Activated CD8-positive, alpha-beta T cell treated with anti-CD3 and anti-CD28 coated beads, Interleukin-2, amount 10 ng/mL, durations not matched to agents 7 days and 5 days (primary cell): Measurements from ENCODE around the gene TM4SF20. TPM values are rescaled to one million over a fixed set of nuclear protein-coding genes. Genes with fewer than 3 reads are reported as not detected.

Source experiments
- ATAC-seq: fragments of 150-1000 bp; cut with Tn5 transposase; one replicate; pipeline ENCODE4 v1.10.0; 2021; ENCODE audit warnings: moderate library complexity
- CTCF ChIA-PET: fragments of 350-600 bp; sonication (Branson Sonifier 250); formaldehyde crosslinking; loops from one replicate; lab custom pipeline; 2021; ENCODE audit warnings: antibody characterized with exemption; lab: Charles Lee
- POLR2A ChIA-PET: fragments of 350-600 bp; sonication (Branson Sonifier 250); formaldehyde crosslinking; loops from one replicate; lab custom pipeline; 2021; ENCODE audit warnings: antibody characterized with exemption; lab: Charles Lee
- DNase-seq: peaks from one replicate; pipeline ENCODE4 v3.0.0-alpha.2; 2020
- H3K27ac Mint-ChIP-seq: one replicate; pipeline ENCODE4 v1.8.0; 2021; ENCODE audit warnings: mild to moderate bottlenecking, mixed read lengths
- H3K27me3 Mint-ChIP-seq: one replicate; pipeline ENCODE4 v1.8.0; 2021; ENCODE audit warnings: low read depth, mixed read lengths
- H3K36me3 Mint-ChIP-seq: one replicate; pipeline ENCODE4 v1.8.0; 2021; ENCODE audit warnings: low read depth, mixed read lengths
- H3K4me1 Mint-ChIP-seq: one replicate; pipeline ENCODE4 v1.8.0; 2021; ENCODE audit warnings: low read depth, mixed read lengths
- H3K4me3 Mint-ChIP-seq: one replicate; pipeline ENCODE4 v1.8.0; 2021; ENCODE audit warnings: mild to moderate bottlenecking, mixed read lengths
- H3K9me3 Mint-ChIP-seq: one replicate; pipeline ENCODE4 v1.8.0; 2022; ENCODE audit warnings: mixed read lengths; ENCODE audit not compliant: insufficient read depth
- total RNA-seq, 2 experiments: library from RNA; stranded (reverse); gene quantifications; one replicate each; pipeline ENCODE4 v1.2.3, GENCODE V29; 2021

Gene TM4SF20
- total RNA-seq, result not detected

GRCh38 chr2:227379095-227379494 is at the start of gene TM4SF20:
Gene TM4SF20, minus strand, starts transcription at chr2:227379306. Its CDS starts 38 bp downstream, at chr2:227379268.
- DNase-seq (no peak), ATAC-seq (no peak)
- CTCF ChIA-PET, result interaction anchor here (1.5 kb wide), 1 partner anchor 14 kb away, joined by 4 read pairs; no protein-coding TSS in a partner anchor
- H3K27ac Mint-ChIP-seq, result no peak within 1 kb of the TSS
- H3K4me1 Mint-ChIP-seq, result peaks cover 4% of the 10 kb centered on the region
- H3K36me3 Mint-ChIP-seq, result no peaks in the 10 kb centered on the region
- H3K27me3 Mint-ChIP-seq, result peaks cover 5% of the 10 kb centered on the region
- no peak within 1 kb of the TSS for H3K4me3 Mint-ChIP-seq
- no peaks in the 10 kb centered on the region for H3K9me3 Mint-ChIP-seq
- POLR2A ChIA-PET, result no interaction called here

- H3K36me3 Mint-ChIP-seq, result peaks cover 11% of the 10 kb centered on the region
- no peak overlapping the region for H3K4me3 Mint-ChIP-seq
- no peak overlapping the region for H3K27ac Mint-ChIP-seq
- H3K27me3 Mint-ChIP-seq, result no peaks in the 10 kb centered on the region
- CTCF ChIA-PET, result interaction anchor here (1.0 kb wide), 1 partner anchor 103 kb away, joined by 3 read pairs; no protein-coding TSS in a partner anchor
- H3K4me1 Mint-ChIP-seq, result no peaks in the 10 kb centered on the region
- POLR2A ChIA-PET, result no interaction called here
- H3K9me3 Mint-ChIP-seq, result peaks cover 11% of the 10 kb centered on the region
- no peak for DNase-seq
- ATAC-seq, result no peak
Observed at GRCh38 chr2:227428731-227429285, 49.7 kb upstream of the TM4SF20 start.

GRCh38 chr2:227423656-227424499 is 44.8 kb upstream of the TM4SF20 start:
- ChIA-PET CTCF (no interaction called here), POLR2A (no interaction called here)
- Mint-ChIP-seq H3K27ac (no peak overlapping the region), H3K27me3 (no peaks in the 10 kb centered on the region), H3K4me3 (no peak overlapping the region), H3K9me3 (no peaks in the 10 kb centered on the region), H3K36me3 (no peaks in the 10 kb centered on the region), H3K4me1 (no peaks in the 10 kb centered on the region)
- DNase-seq, result no peak
- no peak for ATAC-seq

GRCh38 chr2:227420087-227421052 is 41.3 kb upstream of the TM4SF20 start:
- DNase-seq (no peak), ATAC-seq (no peak)
- POLR2A ChIA-PET, result no interaction called here
- Mint-ChIP-seq H3K36me3 (no peaks in the 10 kb centered on the region), H3K4me1 (peaks cover 4% of the 10 kb centered on the region), H3K9me3 (no peaks in the 10 kb centered on the region), H3K27me3 (no peaks in the 10 kb centered on the region), H3K4me3 (no peak overlapping the region), H3K27ac (no peak overlapping the region)
- CTCF ChIA-PET, result no interaction called here

- no peaks in the 10 kb centered on the region for H3K9me3 Mint-ChIP-seq
- no peaks in the 10 kb centered on the region for H3K27me3 Mint-ChIP-seq
- H3K36me3 Mint-ChIP-seq, result no peaks in the 10 kb centered on the region
- ChIA-PET POLR2A (no interaction called here), CTCF (no interaction called here)
- no peak for DNase-seq
- no peak overlapping the region for H3K4me3 Mint-ChIP-seq
- no peak for ATAC-seq
- peaks cover 15% of the 10 kb centered on the region for H3K4me1 Mint-ChIP-seq
- no peak overlapping the region for H3K27ac Mint-ChIP-seq
Observed at GRCh38 chr2:227416701-227417100, 37.6 kb upstream of the TM4SF20 start.

GRCh38 chr2:227415538-227416424 is 36.7 kb upstream of the TM4SF20 start:
- ChIA-PET POLR2A (no interaction called here), CTCF (interaction anchor here (1.4 kb wide), 1 partner anchor 10 kb away, joined by 3 read pairs; no protein-coding TSS in a partner anchor)
- ATAC-seq (no peak), DNase-seq (no peak)
- Mint-ChIP-seq H3K27ac (no peak overlapping the region), H3K9me3 (no peaks in the 10 kb centered on the region), H3K4me1 (peaks cover 24% of the 10 kb centered on the region), H3K27me3 (no peaks in the 10 kb centered on the region), H3K4me3 (no peak overlapping the region), H3K36me3 (no peaks in the 10 kb centered on the region)

GRCh38 chr2:227414846-227415245 is 35.7 kb upstream of the TM4SF20 start:
- no peak for ATAC-seq

GRCh38 chr2:227413371-227413770 is 34.3 kb upstream of the TM4SF20 start:
- Mint-ChIP-seq H3K27ac (no peak overlapping the region), H3K4me3 (no peak overlapping the region), H3K4me1 (peaks cover 25% of the 10 kb centered on the region), H3K9me3 (no peaks in the 10 kb centered on the region), H3K27me3 (no peaks in the 10 kb centered on the region), H3K36me3 (no peaks in the 10 kb centered on the region)
- DNase-seq, result no peak
- ChIA-PET POLR2A (no interaction called here), CTCF (no interaction called here)
- ATAC-seq, result no peak

More at GRCh38 chr2:227414846-227415245, 35.7 kb upstream of the TM4SF20 start:
- DNase-seq, result no peak
- no peaks in the 10 kb centered on the region for H3K9me3 Mint-ChIP-seq
- no peak overlapping the region for H3K4me3 Mint-ChIP-seq
- POLR2A ChIA-PET, result no interaction called here
- CTCF ChIA-PET, result interaction anchor here (1.4 kb wide), 1 partner anchor 9 kb away, joined by 3 read pairs; no protein-coding TSS in a partner anchor
- H3K27ac Mint-ChIP-seq, result no peak overlapping the region
- peaks cover 25% of the 10 kb centered on the region for H3K4me1 Mint-ChIP-seq
- no peaks in the 10 kb centered on the region for H3K36me3 Mint-ChIP-seq
- no peaks in the 10 kb centered on the region for H3K27me3 Mint-ChIP-seq

GRCh38 chr2:227412877-227413276 is 33.8 kb upstream of the TM4SF20 start:
- Mint-ChIP-seq H3K27me3 (no peaks in the 10 kb centered on the region), H3K9me3 (no peaks in the 10 kb centered on the region), H3K4me3 (no peak overlapping the region), H3K4me1 (peaks cover 25% of the 10 kb centered on the region), H3K27ac (no peak overlapping the region), H3K36me3 (no peaks in the 10 kb centered on the region)
- DNase-seq, result no peak
- ChIA-PET CTCF (no interaction called here), POLR2A (no interaction called here)
- no peak for ATAC-seq

- ChIA-PET POLR2A (no interaction called here), CTCF (interaction anchor here (1.9 kb wide), 1 partner anchor 354 kb away, joined by 9 read pairs; no protein-coding TSS in a partner anchor)
- no peaks in the 10 kb centered on the region for H3K36me3 Mint-ChIP-seq
- no peak overlapping the region for H3K27ac Mint-ChIP-seq
- H3K9me3 Mint-ChIP-seq, result no peaks in the 10 kb centered on the region
- H3K4me3 Mint-ChIP-seq, result no peak overlapping the region
- no peak for ATAC-seq
- DNase-seq, result no peak
- H3K4me1 Mint-ChIP-seq, result peaks cover 25% of the 10 kb centered on the region
- no peaks in the 10 kb centered on the region for H3K27me3 Mint-ChIP-seq
Observed at GRCh38 chr2:227411990-227412350, 32.9 kb upstream of the TM4SF20 start.
